RWPE2 (cell line): Measurements from ENCODE around the gene FXYD6.
"Not testable (repeated sequence)": the region's sequence is repeated elsewhere in the genome, so short reads cannot be mapped to it uniquely, and the experiment has no call there.

Source experiments
- ATAC-seq: fragments of 200-7000 bp; cut with Tn5 transposase; 3 replicates; pipeline ENCODE4 v1.9.1; 2021; ENCODE audit warnings: low read depth
- DNase-seq: peaks from one replicate; pipeline ENCODE4 v3.0.0-alpha.2; 2020; ENCODE audit warnings: low spot score
- H3K27ac ChIP-seq: fragments of 450-650 bp; 2 replicates; pipeline ENCODE4 v1.5.1; 2017; ENCODE audit warnings: mild to moderate bottlenecking; ENCODE audit not compliant: poor library complexity, severe bottlenecking
- H3K27me3 ChIP-seq: fragments of 250-450 bp; sonication (Bioruptor Pico); 2 replicates; pipeline ENCODE4 v1.5.1; 2021; ENCODE audit warnings: mild to moderate bottlenecking, moderate library complexity; ENCODE audit not compliant: insufficient read depth, poor library complexity, severe bottlenecking
- H3K36me3 ChIP-seq: fragments of 250-450 bp; sonication (Bioruptor Pico); 2 replicates; pipeline ENCODE4 v1.5.1; 2020; ENCODE audit warnings: low read depth, mild to moderate bottlenecking, moderate library complexity
- H3K4me1 ChIP-seq: fragments of 250-450 bp; sonication (Bioruptor Pico); 2 replicates; pipeline ENCODE4 v1.5.1; 2021; ENCODE audit warnings: mild to moderate bottlenecking, moderate library complexity; ENCODE audit not compliant: insufficient read depth, poor library complexity, severe bottlenecking
- H3K4me3 ChIP-seq: fragments of 250-450 bp; sonication (Bioruptor Pico); 2 replicates; pipeline ENCODE4 v1.5.1; 2021; ENCODE audit warnings: mild to moderate bottlenecking, moderate library complexity; ENCODE audit not compliant: severe bottlenecking
- H3K9me3 ChIP-seq: fragments of 250-450 bp; sonication (Bioruptor Pico); 2 replicates; pipeline ENCODE4 v1.5.1; 2021; ENCODE audit warnings: mild to moderate bottlenecking, moderate library complexity; ENCODE audit not compliant: severe bottlenecking
- CTCF ChIP-seq: fragments of 450-650 bp; IDR thresholded peaks from one replicate; pipeline ENCODE4 v1.5.1; 2017; ENCODE audit warnings: mild to moderate bottlenecking, moderate library complexity; ENCODE audit not compliant: poor library complexity, severe bottlenecking

The FXYD6 gene

GRCh38 chr11:117868815-117869561 is 7.5 kb downstream of the FXYD6 start:
- Histone ChIP-seq H3K27me3 (peaks cover 10% of the 10 kb centered on the region), H3K36me3 (no peaks in the 10 kb centered on the region), H3K9me3 (peaks cover 2% of the 10 kb centered on the region), H3K27ac (no peak overlapping the region), H3K4me3 (no peak overlapping the region), H3K4me1 (no peaks in the 10 kb centered on the region)
- TF ChIP-seq CTCF, result no peak
- no peak for ATAC-seq
- DNase-seq, result no peak

- Histone ChIP-seq H3K4me1 (no peaks in the 10 kb centered on the region), H3K36me3 (no peaks in the 10 kb centered on the region), H3K9me3 (peaks cover 2% of the 10 kb centered on the region), H3K27ac (no peak overlapping the region), H3K27me3 (peaks cover 7% of the 10 kb centered on the region), H3K4me3 (no peak overlapping the region)
- DNase-seq (no peak), ATAC-seq (no peak)
- no peak for TF ChIP-seq CTCF
These were observed 8.4 kb downstream of the FXYD6 start for GRCh38 chr11:117868088-117868487.

GRCh38 chr11:117866526-117866925 is 9.9 kb downstream of the FXYD6 start:
- no peaks in the 10 kb centered on the region for H3K4me1 ChIP-seq
- no peak overlapping the region for H3K4me3 ChIP-seq
- H3K36me3 ChIP-seq, result no peaks in the 10 kb centered on the region
- no peak for TF ChIP-seq CTCF
- no peak for DNase-seq
- no peak for ATAC-seq
- no peaks in the 10 kb centered on the region for H3K27me3 ChIP-seq
- peaks cover 2% of the 10 kb centered on the region for H3K9me3 ChIP-seq
- H3K27ac ChIP-seq, result no peak overlapping the region

GRCh38 chr11:117865546-117865945 is 10.9 kb downstream of the FXYD6 start:
- H3K27me3 ChIP-seq, H3K36me3 ChIP-seq, H3K27ac ChIP-seq, ATAC-seq, DNase-seq, H3K4me3 ChIP-seq, H3K9me3 ChIP-seq, H3K4me1 ChIP-seq: not testable (repeated sequence)

GRCh38 chr11:117863383-117863782 is 13.1 kb downstream of the FXYD6 start:
- no peaks in the 10 kb centered on the region for H3K36me3 ChIP-seq
- TF ChIP-seq CTCF, result no peak
- no peak overlapping the region for H3K4me3 ChIP-seq
- no peak for ATAC-seq
- H3K27me3 ChIP-seq, result no peaks in the 10 kb centered on the region
- H3K4me1 ChIP-seq, result no peaks in the 10 kb centered on the region
- peaks cover 2% of the 10 kb centered on the region for H3K9me3 ChIP-seq
- no peak overlapping the region for H3K27ac ChIP-seq
- DNase-seq, result no peak
